HG03342 (cell line): ENCODE data around the gene PPP2R2D.
A peak's percentile ranks its signal among the peaks of the same experiment; 100 is the strongest.
"Not testable (repeated sequence)": the region's sequence is repeated elsewhere in the genome, so short reads cannot be mapped to it uniquely, and the experiment has no call there.

Experiments
- ATAC-seq: cut with Tn5 transposase; IDR thresholded peaks from one replicate; pipeline ENCODE4 v1.9.1; 2021; ENCODE audit warnings: mild to moderate bottlenecking, moderate library complexity; ENCODE audit not compliant: unreplicated experiment

Gene PPP2R2D

GRCh38 chr10:131866673-131867072, 34.1 kb upstream of the PPP2R2D start:
- no peak for ATAC-seq

GRCh38 chr10:131868436-131868835, 32.4 kb upstream of the PPP2R2D start:
- ATAC-seq: no peak

GRCh38 chr10:131869344-131869743, 31.5 kb upstream of the PPP2R2D start:
- ATAC-seq: no peak

GRCh38 chr10:131870411-131870810, 30.4 kb upstream of the PPP2R2D start:
- ATAC-seq: no peak

DNA sequence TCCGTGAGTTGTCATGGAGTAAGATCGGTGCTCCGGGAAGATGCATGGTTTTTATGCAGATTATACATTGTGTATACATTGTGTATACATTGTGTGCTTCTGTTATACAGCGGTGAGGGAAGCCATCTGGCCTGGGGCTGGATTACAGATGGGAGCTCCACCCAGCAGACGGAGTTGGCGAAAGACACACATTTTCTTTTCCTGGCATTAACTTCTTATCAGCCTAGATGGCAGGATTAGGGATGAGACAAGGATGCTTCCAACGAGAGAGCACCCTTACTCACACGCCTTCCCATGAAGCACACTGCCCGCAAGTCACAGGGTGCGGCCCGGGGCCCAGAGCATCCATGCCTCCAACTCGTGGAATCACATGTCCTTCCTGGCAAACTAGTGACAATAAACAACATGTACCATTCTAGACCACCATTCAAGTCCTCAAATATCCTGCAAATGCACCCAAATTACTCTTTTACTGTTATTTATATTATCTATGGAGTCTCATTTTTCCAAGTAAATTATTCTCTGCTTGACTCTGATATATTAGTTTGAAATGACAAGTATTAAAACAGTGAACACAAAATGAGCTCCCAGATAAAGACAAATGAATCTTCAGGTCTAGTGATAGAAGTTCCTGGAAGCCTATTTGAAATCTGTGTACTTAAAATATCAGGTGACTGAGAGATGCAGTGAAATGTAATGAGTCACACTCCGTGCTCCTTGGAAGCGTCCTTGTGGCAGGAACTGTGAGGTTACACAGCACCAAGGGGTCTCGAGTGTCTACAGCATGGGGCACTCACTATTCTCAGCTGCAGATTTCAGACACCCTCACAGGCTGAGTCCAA, 29.8 kb upstream of the PPP2R2D start:
- ATAC-seq: no peak

- no peak for ATAC-seq
Measured at GRCh38 chr10:131871673-131872005, 29.2 kb upstream of the PPP2R2D start.

DNA sequence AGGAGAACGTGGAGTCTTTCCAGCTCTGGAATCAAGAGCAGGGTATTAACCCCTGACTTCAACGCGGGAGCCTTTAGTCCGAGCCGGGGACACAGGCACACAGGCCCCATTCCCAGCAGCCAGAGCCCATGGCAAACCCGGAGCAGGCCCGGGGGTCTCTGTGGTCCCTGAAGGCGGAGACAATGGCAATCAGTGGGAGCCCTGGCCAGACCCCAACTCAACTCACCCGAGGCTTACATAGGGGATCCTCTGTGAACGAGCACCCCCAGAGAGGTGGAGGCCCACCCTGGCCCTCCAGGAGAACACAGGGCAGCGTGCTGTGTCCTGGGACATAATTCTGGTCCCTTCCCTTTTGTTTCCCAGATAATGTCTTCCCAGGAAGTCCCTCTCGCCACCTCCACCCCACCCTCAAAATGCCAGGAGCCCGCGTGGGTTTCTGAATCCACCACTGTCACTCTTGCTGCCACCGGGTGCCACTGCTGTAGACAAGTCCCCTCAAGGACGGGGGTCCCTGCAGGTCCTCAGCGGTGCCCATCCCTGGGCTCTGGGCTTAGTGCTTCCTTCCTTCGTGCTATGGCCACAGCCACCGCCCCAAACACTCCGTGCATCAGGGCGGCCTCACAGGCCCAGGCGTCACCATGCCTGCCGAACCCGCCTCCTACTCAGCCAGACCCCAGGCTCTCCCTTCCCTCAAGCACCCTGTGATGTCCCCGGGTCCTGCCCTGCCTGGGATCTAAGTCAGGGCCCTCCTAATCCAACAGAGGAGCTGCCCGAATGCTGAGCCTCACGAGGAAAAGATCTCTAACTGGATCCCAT, 28.6 kb upstream of the PPP2R2D start:
- no peak for ATAC-seq

GRCh38 chr10:131872827-131873375, 27.9 kb upstream of the PPP2R2D start:
- no peak for ATAC-seq

DNA sequence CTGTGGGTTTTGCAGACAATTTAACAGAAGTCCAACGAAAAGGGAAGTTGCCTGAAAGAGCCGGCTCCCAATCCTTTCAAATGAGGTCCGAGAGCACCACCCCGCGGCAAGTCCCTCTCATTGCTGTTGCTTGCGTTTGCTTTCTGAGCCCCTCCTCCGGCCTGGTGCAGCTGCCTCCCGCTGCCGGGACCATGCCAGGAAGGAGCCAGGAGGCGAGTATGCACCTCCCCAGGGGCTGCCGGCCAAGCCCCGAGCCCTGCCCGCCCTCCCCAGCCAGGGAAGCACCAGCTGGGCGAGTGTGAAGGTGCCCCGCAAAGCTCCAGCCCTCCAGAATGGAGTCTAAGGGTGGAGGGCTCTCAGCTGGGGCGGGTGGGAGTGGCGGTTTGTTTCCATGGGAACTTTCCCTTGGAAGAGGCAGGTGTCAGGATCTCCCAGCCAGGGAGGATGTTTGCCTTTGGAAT, 25.8 kb upstream of the PPP2R2D start:
- peak; percentile 91 for ATAC-seq

DNA sequence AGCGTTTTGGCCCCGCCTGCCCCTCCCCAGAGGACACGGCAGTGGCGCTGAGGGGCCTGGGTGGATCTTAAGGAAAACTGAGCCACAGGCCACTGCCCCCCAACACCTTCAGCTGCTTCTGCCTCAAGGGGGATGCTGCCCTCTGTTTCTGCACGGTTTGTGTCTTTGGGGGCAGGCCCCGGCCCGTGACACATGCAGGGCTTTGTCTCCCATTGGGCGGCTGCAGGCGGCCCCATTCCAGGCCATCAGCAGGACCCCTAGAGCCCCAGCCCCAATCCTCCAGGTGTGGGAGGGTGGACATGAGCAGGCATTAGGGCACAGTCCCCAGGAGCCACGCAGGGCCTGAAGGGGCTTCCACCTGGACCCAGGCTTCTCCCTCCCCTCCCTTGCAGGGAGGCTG, 25.3 kb upstream of the PPP2R2D start:
- ATAC-seq: no peak

DNA sequence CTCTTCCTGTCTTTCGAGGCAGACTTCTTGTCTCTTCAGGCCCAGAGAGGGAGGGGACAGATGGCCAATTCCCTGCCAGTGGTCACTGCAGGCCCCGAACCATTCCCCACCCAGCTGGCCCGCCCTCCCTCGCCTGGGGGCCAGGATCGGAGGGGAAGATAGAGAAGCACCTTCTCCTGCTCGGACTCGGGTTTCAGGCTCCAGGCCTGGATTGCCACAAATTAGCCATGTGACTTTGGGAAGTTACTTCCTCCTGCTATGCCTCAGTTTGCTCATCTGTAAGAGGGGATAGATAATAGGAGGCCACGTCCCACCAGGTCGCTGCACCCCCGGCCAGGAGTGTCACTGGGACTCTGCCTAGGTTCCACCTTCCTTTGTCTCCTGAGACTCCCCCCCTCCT, 24.8 kb upstream of the PPP2R2D start:
- ATAC-seq: no peak

DNA sequence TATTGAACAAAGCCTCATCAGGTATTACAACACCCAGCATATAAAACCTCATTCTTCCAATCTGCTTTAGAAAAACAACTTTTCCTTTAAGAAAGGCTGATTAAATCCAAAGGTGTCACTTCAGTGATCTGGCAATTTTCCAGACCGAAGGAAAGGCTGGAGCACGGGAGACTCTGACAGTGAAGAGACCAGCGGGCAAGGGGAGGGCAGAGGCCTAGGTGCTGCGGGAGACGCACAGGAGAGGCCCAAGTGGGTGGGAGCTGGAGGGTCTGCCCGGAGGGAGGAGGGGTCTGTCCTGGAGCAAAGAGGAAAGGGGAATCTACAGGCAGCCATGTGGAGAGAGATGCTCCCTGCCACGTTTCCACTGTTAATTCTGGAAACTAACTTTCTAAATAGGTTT, 24.3 kb upstream of the PPP2R2D start:
- ATAC-seq: no peak

- ATAC-seq: no peak
Measured at GRCh38 chr10:131880016-131880590, 20.7 kb upstream of the PPP2R2D start.

- no peak for ATAC-seq
Measured at GRCh38 chr10:131881104-131881880, 19.5 kb upstream of the PPP2R2D start.

- no peak for ATAC-seq
Measured at GRCh38 chr10:131882151-131882550, 18.7 kb upstream of the PPP2R2D start.

DNA sequence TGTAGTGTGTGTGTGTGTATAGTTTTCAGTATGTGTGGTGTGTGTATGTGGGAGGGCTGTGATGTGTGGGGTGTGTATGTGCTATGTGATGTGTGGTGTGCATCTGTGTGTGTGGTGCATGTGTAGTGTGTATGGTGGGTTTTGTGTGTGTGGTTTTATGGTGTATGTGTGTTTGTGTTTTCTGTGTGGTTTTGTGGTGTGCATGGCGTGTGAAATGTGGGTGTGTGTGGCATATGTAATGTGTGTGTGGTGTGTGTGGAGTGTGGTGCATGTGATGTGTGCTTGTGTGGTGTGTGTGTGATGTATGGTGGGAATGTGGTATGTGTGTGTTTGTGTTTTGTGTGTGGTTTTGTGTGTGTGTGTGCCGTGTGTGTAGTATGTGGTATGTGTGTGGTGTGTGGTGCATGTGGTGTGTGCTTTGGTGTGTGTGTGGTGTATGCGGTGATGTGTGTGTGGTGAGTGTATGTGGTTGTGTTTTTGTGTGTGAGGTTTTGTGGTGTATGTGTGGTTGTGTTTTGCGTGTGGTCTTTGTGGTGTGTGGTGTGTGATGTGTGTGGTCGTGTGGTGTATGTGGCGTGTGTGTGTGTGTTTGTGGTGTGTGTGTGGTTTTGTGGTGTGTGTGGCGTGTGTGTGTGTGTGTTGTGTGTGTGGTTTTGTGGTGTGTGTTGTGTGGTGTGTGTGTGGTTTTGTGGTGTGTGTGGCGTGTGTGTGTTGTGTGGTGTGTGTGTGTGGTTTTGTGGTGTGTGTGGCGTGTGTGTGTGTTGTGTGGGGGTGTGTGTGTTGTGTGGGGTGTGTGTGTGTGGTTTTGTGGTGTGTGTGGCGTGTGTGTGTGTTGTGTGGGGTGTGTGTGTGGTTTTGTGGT, 18.0 kb upstream of the PPP2R2D start:
- ATAC-seq: no peak

DNA sequence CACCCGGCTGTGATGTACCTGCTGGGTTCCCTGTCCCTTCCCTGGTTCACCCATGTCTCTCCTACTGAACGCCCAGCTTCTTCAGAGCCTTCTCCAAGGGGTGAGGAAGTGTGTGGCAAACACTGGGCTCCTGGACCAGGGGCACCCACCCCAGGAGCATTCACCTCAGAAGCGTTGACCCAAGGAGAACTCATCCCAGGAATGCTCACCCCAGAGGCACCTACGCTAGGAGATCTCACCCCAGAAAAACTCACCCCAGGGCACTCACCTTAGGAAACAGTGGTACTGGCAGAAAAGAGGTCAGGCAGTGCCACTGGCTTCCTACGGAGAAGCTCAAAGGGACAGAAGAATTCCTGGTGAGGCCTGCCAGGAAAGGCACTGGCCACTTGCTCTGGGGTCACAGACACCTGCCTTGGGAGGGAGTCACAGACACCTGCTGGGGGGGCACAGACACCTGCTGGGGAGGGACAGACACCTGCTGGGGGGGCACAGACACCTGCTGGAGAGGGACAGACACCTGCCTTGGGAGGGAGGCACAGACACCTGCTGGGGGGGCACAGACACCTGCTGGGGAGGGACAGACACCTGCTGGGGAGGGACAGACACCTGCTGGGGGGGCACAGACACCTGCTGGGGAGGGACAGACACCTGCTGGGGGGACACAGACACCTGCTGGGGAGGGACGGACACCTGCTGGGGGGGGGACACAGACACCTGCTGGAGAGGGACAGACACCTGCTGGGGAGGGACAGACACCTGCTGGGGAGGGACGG, 17.0 kb upstream of the PPP2R2D start:
- ATAC-seq: not testable (repeated sequence)

DNA sequence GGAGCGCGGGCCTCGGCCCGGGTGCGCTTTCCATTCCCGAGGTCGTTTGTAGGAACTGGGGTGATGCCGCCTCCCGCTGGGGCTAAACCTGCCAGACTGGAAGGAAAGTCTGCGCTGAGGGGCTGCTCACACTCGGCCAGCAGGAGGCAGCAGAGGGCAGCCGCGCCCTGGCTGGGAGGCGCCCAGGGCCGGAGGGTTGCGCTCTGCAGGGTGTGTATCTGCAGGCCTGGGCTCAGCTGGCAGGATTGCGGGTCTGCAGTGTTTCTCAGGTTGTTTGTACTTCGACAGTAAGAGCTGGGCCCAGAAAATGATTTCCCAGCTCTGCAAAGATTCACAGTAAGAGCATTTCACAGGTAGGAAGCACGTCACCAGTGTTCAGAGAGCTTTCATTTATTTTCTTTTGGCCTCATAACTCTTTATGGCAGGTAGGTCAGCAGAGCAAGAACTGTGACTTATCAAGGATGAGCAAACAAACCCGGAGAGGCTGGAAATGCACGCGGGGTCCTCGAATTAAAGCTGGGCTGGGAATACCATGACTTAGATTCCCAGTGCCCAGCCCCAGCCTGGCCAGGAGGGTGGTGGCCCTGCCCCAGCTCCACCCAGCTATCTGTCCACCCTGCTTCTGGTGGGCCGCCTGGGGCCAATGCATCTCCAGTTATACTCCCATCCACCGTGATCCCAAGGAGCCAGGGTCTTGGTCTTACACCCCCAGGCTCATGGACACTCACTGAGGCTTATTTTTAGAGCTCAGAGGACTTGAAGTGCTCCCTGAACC, 15.2 kb upstream of the PPP2R2D start:
- peak; percentile 98 for ATAC-seq
